ENCODE measurements around the gene DHX34. TPM values are rescaled to one million over a fixed set of nuclear protein-coding genes. Genes with fewer than 3 reads are reported as not detected.
"Not testable (repeated sequence)": the region's sequence is repeated elsewhere in the genome, so short reads cannot be mapped to it uniquely, and the experiment has no call there.

DHX34 gene
- total RNA-seq, 1 donor from 2014 or later: 8.1 TPM

DNA sequence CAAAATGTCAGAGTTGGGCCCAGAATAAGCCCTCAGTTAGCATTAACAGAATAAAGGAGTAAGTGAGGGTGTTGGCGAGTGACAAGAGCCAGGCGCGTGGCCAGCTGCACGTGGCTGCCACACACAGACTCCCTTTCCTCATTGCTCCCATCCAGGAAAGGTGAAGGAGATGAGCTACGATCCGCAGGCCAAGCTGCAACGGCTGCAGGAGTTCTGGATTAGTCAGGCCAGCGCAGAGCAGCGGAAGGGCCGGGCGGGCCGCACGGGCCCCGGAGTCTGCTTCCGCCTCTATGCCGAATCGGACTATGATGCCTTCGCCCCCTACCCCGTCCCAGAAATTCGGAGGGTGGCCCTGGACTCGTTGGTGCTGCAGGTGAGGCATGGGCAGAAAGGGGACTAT lies 13.2 kb downstream of the DHX34 start:
- H3K4me3 ChIP-seq: no peak overlapping the region
- peaks cover 99% of the 10 kb centered on the region for H3K36me3 ChIP-seq
- H3K9me3 ChIP-seq (replicated peaks): peaks cover 4% of the 10 kb centered on the region
- H3K27ac ChIP-seq (replicated peaks): no peak overlapping the region
- intact Hi-C loops (cut with micrococcal nuclease): no loop called here
- H3K27me3 ChIP-seq (ENCODE audit: low read depth): no peaks in the 10 kb centered on the region
- no peaks in the 10 kb centered on the region for H3K4me1 ChIP-seq
- TF ChIP-seq, protein P1, sequence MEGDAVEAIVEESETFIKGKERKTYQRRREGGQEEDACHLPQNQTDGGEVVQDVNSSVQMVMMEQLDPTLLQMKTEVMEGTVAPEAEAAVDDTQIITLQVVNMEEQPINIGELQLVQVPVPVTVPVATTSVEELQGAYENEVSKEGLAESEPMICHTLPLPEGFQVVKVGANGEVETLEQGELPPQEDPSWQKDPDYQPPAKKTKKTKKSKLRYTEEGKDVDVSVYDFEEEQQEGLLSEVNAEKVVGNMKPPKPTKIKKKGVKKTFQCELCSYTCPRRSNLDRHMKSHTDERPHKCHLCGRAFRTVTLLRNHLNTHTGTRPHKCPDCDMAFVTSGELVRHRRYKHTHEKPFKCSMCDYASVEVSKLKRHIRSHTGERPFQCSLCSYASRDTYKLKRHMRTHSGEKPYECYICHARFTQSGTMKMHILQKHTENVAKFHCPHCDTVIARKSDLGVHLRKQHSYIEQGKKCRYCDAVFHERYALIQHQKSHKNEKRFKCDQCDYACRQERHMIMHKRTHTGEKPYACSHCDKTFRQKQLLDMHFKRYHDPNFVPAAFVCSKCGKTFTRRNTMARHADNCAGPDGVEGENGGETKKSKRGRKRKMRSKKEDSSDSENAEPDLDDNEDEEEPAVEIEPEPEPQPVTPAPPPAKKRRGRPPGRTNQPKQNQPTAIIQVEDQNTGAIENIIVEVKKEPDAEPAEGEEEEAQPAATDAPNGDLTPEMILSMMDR (IDR thresholded peaks at IDR 0.05; ENCODE audit: borderline replicate concordance): no peak
- no peak for DNase-seq

DNA sequence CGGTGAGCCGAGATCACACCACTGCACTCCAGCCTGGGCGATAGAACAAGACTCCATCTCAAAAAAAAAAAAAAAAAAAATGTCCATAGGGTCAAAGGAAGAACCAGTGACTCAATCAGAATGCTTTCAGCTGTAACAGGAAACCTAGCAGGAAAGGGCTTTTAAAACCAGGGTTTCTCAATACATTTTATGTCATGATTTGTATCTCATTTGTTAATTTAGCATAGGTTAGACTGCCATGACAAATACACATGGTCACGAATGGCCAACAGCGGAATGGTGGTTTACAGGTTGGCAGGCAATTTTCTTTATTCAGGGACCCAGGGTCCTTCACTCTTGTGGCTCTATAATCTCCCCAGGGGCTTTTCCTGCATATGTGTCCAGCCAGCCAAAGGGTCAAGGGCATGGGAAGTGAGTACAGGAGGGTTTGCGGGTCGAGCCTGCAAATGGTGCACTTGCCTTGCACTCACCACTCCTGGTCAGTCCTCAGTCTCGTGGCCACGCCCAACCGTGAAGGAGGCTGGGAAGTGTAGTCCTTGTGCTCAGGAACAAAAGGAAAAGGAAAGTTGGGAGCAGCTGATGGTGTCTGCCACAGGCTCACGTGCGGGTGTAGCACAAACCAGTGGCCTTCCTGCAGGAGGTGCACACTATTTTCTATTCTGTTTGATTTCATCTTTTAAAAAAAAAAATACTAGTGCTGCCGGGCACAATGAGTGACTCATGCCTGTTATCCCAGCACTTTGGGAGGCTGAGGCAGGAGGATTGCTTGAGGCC lies 14.8 kb downstream of the DHX34 start:
- Histone ChIP-seq H3K27me3 (ENCODE audit: low read depth) (no peaks in the 10 kb centered on the region), H3K4me3 (no peak overlapping the region), H3K27ac (replicated peaks) (no peak overlapping the region), H3K4me1 (no peaks in the 10 kb centered on the region), H3K36me3 (peaks cover 94% of the 10 kb centered on the region), H3K9me3 (replicated peaks) (no peaks in the 10 kb centered on the region)
- intact Hi-C loops (cut with micrococcal nuclease): no loop called here
- TF ChIP-seq, protein P1 (IDR thresholded peaks at IDR 0.05; ENCODE audit: borderline replicate concordance): no peak
- no peak for DNase-seq

DNA sequence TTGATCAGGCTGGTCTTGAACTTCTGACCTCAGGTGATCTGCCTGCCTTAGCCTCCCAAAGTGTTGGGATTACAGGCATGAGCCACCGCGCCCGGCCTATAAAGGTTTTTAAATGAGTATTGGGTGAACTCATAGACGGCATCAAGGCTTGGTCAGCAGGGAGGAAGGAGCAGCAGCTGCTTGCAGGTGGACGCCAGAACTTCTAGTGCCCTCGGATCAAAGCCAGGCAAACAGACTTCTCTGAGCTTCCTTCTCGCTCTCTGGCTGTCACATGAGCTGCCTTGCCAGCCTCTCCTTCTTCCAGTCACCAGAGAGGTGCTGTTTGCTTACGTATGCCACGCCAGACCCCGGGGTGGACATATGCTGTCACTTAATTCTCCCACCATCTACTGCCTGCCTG lies 16.3 kb downstream of the DHX34 start:
- DNase-seq; H3K4me1 ChIP-seq; H3K27ac ChIP-seq (replicated peaks); H3K4me3 ChIP-seq; H3K27me3 ChIP-seq (ENCODE audit: low read depth); intact Hi-C loops (cut with micrococcal nuclease); H3K9me3 ChIP-seq (replicated peaks): not testable (repeated sequence)
- H3K36me3 ChIP-seq: peaks cover 93% of the 10 kb centered on the region

DNA sequence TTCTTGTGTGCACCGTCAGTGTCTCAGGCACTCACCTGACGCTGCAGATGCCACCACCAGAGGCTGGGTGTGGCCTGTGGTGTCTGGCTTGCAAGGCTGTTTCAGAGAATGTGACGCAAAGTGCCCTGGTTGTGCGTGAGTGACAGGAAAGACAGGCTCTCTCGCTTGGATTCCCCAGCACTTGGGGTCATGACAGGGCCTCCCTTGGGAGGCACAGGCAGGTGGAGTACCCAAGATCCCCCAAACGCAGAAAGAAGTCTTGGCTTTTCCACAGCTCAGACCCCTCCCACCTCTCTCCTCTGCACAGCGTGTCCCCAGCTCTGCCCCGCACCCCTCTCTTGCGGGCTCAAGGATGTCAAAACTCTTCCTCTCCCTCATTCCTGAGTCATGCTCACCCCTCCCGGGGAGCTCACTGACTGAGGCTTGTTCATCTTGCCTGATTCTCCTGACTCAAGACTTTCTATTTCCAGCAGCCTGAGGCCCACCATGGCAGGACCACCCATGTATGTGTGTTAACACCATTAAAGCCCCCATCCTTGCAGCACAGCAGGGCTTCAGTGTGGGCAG lies 21.0 kb downstream of the DHX34 start:
- TF ChIP-seq, protein P1 (IDR thresholded peaks at IDR 0.05; ENCODE audit: borderline replicate concordance): no peak
- intact Hi-C loops (cut with micrococcal nuclease): no loop called here
- Histone ChIP-seq H3K9me3 (replicated peaks) (no peaks in the 10 kb centered on the region), H3K4me3 (no peak overlapping the region), H3K36me3 (peaks cover 92% of the 10 kb centered on the region), H3K4me1 (no peaks in the 10 kb centered on the region), H3K27ac (replicated peaks) (no peak overlapping the region), H3K27me3 (ENCODE audit: low read depth) (no peaks in the 10 kb centered on the region)
- no peak for DNase-seq

DNA sequence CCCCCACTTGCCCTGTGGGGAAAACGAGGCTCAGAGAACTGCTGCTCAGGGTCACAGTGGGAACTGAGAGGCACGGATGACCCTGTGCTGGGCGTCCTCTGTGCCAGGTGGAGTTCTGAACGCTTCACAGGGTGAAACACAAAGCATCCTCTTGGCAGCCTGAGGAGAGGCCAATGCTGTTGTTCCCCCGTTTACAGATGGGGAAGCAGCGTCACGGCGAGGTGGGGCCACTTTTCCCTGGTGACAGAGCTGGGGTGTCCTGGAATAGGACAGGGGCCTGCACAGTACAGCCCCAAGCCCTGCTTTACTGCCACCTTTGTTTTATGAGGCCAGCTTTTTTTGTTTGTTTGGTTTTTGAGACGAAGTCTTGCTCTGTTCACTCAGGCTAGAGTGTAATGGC lies 22.1 kb downstream of the DHX34 start:
- no peak for DNase-seq
- H3K4me3 ChIP-seq: no peak overlapping the region
- no peak overlapping the region for H3K27ac ChIP-seq (replicated peaks)
- no peaks in the 10 kb centered on the region for H3K9me3 ChIP-seq (replicated peaks)
- H3K36me3 ChIP-seq: peaks cover 92% of the 10 kb centered on the region
- intact Hi-C loops (cut with micrococcal nuclease): no loop called here
- TF ChIP-seq, protein P1 (IDR thresholded peaks at IDR 0.05; ENCODE audit: borderline replicate concordance): no peak
- H3K27me3 ChIP-seq (ENCODE audit: low read depth): no peaks in the 10 kb centered on the region
- H3K4me1 ChIP-seq: peaks cover 2% of the 10 kb centered on the region

DNA sequence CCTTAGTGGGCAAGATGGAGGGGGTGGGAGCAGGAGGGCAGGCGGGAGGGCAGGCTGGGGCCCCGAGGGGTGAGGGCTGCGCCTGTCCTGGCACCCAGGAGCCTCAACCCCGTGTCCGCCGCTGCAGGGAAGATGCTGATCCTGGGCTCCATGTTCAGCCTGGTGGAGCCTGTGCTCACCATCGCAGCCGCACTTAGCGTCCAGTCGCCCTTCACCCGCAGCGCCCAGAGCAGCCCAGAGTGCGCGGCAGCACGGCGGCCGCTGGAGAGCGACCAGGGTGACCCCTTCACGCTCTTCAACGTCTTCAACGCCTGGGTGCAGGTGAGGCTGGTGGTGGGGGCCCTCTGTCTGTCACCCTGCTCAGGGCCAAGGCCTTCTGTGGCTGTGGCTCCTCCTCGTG lies 23.5 kb downstream of the DHX34 start:
- Histone ChIP-seq H3K9me3 (replicated peaks) (no peaks in the 10 kb centered on the region), H3K27me3 (ENCODE audit: low read depth) (no peaks in the 10 kb centered on the region), H3K4me3 (no peak overlapping the region), H3K4me1 (peaks cover 13% of the 10 kb centered on the region), H3K27ac (replicated peaks) (no peak overlapping the region), H3K36me3 (peaks cover 90% of the 10 kb centered on the region)
- TF ChIP-seq, protein P1 (IDR thresholded peaks at IDR 0.05; ENCODE audit: borderline replicate concordance): no peak
- no peak for DNase-seq
- intact Hi-C loops (cut with micrococcal nuclease): no loop called here

All from left ventricle myocardium inferior (tissue), 1 donor.